Inflammatory macrophage treated with lipopolysaccharide for 1 hour (primary cell): ENCODE data around the gene IL18BP.

Source experiments
- DNase-seq, 2 donors: peaks; one replicate each; pipeline ENCODE4 v3.0.0-alpha.2; 2020 to 2022

The IL18BP gene

DNA sequence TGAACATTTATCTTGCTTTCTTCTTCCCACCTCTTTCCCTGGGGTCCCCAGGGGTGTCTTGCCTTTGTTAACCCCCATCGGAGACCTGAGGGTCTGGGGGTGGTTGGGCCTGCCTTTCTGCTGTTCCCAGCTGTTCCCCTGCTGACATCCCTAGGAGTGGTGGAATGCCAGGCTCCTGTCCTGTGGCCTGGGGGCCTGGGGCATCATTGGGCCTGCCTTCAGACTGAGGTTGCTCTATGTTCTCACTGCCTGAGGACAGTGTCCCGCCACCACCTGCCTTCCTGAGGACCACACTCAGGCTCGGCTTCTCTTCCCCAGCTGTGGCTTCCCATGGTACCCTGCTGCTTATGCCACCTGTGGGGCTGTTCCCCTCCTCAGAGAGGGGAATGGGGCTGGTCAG, 1.1 kb upstream of the IL18BP start:
- no peak for DNase-seq

DNA sequence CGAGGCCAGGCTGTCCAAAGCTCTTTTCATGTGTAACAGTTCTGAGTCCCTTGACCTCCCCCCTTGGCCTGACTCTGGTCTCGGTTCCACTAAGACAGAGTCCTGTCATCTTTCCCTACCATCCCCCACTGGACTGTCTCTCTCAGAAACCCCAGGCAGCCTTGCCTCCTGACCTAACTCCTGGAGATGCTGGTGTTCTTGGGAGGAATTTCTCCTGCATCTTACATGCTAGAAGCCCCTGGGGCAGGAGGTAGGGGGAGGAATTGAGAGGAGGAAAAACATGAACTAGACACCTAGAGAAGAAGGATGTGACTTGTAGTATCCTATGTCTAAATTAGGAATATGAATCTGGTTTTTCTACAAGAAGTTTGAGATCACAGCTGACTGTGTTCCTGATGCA, 648 bp upstream of the IL18BP start:
- no peak for DNase-seq

DNA sequence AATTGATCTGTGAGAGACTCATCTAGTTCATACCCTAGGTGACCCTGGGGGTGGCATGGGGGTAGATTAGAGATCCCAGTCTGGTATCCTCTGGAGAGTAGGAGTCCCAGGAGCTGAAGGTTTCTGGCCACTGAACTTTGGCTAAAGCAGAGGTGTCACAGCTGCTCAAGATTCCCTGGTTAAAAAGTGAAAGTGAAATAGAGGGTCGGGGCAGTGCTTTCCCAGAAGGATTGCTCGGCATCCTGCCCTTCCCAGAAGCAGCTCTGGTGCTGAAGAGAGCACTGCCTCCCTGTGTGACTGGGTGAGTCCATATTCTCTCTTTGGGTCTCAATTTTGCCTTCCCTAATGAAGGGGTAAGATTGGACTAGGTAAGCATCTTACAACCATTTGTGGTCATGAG, 653 bp downstream of the IL18BP start:
- DNase-seq, result no peak

DNA sequence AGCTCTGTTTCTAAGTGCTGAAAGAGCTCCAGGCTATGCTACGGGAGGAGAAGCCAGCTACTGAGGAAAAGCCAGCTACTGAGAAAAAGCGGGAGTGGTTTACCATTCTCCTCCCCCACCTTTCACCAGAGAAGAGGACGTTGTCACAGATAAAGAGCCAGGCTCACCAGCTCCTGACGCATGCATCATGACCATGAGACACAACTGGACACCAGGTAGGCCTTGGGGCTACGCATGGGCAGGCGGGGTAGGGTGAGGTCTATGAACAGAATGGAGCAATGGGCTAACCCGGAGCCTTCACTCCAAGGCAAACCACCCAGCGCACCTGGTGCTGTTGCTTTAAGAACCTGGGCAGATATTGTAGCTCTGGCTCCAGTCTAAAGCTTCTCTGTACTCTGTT, 1.1 kb downstream of the IL18BP start:
- no peak for DNase-seq

DNA sequence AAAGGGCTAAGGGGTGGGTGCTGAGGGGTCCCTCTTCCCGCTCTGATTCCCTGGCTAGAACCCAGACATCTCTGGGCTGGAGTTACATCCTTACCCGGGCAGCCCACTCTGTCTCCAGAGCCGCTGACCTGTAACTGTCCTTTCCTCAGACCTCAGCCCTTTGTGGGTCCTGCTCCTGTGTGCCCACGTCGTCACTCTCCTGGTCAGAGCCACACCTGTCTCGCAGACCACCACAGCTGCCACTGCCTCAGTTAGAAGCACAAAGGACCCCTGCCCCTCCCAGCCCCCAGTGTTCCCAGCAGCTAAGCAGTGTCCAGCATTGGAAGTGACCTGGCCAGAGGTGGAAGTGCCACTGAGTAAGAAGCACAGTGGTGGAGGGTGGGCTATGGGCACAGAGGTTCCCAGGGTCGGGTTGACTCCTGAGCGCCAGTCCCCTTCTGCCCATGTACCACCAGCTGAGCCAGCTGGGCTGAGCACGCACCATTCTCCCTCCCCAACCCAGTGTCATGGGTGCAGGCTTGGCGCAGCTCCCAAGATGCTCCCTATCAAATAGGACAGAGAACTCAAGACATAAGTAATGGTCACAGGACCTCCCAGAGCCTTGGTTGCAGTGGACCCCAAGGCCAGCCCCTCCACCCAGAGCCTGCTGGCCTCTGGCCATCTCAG, 1.6 kb downstream of the IL18BP start:
- DNase-seq, result no peak

DNA sequence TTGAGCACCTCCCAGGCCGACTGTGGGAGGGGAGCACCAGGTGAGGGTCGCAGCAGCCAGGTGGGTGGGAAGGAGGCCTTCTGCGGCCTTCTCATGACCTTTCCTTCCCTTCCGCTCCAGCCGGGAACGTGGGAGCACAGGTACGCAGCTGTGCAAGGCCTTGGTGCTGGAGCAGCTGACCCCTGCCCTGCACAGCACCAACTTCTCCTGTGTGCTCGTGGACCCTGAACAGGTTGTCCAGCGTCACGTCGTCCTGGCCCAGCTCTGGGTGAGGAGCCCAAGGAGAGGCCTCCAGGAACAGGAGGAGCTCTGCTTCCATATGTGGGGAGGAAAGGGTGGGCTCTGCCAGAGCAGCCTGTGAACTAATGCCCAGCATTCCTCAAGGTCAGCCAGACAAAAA, 2.6 kb downstream of the IL18BP start:
- DNase-seq, result no peak

DNA sequence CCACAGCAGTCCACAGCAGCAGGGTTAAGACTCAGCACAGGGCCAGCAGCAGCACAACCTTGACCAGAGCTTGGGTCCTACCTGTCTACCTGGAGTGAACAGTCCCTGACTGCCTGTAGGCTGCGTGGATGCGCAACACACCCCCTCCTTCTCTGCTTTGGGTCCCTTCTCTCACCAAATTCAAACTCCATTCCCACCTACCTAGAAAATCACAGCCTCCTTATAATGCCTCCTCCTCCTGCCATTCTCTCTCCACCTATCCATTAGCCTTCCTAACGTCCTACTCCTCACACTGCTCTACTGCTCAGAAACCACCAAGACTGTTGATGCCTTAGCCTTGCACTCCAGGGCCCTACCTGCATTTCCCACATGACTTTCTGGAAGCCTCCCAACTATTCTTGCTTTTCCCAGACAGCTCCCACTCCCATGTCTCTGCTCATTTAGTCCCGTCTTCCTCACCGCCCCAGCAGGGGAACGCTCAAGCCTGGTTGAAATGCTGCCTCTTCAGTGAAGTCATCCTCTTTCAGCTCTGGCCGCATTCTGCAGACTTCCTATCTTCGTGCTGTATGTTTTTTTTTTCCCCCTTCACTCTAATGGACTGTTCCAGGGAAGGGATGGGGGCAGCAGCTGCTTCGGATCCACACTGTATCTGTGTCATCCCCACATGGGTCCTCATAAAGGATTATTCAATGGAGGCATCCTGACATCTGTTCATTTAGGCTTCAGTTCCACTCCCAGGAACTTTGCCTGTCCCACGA, 3.3 kb downstream of the IL18BP start:
- no peak for DNase-seq

DNA sequence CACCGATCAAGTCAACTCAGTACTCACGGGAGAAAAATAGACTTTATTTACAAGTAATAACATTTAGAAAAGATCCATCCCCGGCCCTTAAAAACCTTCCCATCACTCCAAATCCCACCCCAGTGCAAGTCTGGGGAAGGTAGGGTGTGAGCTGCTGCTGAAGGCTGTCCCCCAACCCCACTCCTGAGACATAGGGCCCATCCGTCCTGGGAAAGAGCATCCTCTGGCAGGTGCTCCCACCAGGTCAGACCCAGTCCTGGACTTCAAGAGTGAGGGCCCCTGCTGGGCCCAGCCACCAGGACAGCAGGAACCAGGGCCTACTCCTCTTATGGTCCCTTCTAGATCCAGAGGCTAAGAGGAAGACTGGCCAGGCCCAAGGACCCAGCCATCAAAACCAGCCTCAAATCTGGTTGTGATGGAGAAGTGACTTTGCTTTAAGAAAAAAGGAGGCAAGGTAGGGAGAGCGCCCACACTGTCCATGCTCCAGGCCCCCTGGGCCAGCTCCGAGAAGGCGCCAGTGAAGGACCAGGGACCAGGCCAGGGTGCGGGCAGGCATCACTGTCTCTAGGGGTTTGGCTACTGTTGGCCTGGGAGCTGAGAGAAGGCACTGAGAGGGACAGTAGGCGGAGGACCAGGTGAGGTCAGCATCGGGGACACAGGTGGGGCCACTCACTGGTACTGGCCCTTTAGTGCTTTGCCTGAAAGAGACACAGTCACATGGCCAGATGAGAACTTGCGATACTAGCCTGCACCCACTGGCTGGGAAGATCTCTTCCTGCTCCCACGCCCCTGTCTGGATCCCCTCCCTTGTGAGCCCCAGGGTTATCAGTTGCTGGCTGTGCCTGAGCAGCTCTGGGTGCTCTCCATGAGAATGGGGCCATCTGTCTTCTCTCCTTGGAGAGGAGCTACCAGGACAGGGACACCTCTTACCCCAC, 4.4 kb downstream of the IL18BP start:
- DNase-seq, result no peak

DNA sequence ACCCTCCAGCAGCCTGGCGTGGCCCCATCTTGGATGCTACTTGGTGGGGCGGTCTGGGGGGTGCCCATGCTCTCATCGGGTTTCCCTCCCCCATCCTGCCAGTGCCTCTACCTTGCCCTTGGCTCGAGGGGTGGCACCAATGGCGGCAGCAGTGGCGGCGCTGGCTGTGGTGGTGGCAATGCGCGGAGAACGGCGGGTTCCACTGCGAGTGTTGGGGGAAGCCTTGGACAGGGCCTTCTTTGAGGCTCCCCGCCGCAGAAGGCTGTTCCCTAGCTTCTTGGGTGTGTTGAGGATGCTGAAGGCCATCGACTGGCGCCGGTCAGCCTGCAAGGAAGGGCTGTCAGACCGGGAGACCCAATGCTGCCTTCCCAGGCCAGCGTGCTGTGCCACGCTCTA, 5.1 kb downstream of the IL18BP start:
- no peak for DNase-seq

DNA sequence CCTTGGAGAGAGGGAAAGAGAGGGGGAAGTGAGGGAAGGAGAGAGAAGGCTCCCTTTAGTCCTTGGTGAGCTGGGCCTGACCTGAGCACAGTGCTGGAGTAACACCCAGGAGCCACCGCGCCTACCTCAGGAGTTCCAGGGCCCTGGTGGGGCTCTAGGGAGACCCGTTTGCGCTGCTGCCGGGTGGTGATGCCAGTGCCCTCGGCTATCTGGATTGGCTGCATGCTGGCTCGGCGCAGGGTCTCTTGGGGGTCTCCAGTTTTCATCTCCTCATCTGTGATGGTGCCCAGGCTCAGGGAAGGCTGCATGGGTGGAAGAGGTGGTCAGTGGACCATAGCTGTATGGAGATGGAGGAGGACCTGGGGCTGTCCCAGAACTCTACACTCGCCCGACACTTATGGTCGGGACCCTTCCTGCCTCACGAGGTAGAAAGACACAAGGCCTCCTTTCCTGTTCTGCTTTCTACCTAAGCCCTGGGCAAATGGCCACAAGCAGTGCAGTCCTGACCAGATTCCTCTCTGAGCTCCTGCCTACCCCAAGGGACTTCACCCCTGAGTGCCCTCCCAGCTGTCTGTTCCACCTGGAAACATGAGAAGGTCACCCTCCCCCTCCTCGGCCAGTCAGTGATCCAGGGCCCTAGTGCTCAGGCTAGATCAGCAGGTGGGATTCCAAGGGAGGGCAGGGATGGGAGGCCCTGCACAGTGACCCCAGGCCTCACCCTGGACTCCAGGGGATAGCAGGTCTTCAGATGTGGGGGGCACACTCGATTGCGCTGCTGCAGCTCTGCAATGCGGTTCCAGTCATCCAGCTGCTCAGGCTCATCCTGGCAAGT, 6.0 kb downstream of the IL18BP start:
- no peak for DNase-seq

DNA sequence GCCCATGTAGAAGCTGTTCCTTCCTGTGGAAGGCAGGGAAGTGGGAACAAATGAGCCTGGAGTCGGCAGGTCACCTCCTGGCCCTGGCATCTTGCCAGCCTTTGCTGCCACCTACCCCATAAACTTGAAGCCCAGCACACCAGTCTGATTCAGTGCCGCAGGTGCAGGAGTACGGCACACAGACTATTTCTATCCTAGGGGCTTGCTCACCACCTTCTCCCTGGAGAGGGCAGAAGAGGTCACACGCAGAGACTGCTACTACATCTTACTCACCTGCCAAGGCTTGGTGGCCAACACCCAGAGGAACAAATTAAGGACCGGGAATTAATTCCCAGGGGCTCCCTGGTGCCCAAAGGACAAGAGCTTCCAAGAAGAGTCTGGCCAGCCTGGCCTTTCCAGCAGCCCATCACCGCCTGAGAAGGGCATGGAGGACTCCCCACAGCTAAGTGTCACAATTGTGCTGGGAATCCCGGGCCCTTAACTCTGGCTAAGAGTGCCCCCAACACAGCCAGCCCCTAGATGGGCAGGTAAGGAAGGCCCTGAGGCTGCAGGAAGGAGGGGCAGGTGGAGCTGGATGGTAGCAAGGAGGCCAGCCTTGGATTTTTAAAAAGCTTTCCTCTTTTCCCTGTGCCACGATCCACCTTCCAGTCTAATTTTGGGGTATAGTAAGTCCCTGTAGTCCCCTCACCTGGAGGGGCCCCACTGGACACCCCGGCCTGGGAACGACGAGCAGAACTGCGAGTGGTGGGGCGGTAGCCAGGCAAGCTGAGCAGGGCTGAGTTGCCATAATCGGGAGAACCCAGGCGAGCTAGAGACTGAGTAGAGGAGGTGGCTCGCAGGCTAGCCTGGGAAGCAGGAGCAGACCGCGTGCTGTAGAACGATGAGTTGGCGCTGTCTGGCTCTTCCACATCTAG, 6.9 kb downstream of the IL18BP start:
- DNase-seq, result no peak

DNA sequence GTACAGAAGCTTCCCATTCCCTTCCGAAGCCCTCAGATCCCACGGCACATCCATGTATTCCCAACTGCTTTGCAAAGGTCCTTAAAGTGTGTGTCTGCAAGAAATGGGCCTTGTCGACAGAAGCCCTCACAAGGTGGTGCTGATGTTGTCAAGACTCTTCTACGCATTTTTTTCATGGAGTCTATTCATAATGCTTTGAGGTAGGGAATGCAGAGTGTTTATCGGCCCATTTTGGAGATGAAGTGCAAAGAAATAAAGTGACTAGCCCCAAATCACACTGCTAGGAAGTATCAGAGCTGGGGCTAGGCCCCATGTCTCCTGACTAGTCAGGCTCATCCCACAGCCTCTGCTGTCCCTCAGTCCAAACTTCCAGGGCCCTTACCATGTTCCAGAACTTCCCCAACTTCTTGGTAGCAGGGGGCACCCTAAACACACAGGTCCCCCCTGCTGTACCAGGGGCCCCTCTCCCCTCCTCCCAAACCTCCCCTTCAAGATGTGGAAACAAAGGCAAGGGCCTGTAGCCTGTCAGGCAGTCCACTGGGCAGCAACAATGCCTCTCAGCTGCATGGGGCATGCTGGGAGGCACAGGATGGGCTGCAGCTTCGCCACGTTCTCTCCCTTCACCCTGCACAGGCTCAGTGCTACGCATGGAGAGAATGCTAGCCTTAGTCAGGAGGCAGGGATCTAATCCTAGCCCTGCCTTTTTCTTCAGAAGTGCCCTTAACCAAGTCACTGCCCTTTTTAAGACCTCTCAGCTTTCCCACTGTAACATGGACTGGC, 7.8 kb downstream of the IL18BP start:
- DNase-seq, result no peak

DNA sequence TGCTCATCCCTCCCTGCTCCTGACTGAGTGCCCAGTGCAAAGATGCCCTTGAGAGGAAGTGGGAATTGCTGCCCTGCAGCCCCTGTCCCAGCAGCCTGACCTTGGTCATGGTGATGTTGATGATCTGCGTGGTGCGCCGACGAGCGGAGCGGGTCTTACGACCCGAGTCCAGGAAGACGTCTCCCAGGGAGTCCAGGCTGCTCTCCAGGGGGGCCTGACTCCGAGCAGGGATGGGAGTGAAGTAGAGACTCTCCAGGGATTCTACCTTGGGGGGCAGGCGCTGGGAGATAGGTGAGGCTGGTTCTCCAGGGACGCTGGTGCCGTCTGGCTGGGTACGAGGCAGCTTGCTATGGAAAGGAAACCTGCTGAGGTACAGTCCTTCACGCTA, 8.4 kb downstream of the IL18BP start:
- DNase-seq, result no peak

DNA sequence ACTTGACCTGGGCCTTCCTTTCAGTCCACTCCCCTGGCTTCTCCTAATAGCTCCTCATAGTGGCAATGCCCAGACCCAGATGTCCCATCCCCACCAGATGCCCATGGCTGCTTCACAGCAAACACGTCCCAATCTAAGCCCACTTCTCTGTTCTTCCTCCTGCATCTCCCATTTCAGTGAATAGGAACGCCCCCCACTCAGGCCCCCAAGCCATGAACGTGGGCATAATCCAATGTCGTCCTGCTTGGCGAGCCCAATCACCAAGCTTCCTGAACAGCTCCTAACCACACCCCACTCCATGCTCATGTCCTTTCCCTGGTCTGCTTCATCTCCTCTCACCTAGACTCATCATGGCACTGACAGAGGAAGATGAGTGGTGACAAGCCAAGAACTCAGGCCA, 8.9 kb downstream of the IL18BP start:
- DNase-seq, result no peak

DNA sequence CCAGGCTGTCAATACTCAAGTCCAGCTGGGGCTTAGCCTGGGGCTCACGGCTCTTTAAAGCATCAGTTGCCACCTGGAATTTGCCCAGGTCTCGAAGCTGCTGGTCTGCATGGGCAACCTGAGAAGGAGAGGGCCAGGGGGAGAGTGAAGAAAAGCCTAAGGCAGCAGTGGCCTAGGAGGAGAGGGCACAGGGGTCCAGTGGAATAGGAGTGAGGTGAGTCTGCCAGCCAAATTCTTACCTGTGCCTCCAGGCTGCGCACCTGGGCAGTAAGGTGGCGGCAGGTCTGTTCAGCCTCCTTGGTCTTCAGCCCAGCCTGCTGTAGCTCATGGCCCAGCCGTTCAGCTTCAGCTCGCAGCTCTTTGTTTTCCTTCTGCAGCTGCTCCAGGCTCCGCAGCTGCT, 10.0 kb downstream of the IL18BP start:
- no peak for DNase-seq

DNA sequence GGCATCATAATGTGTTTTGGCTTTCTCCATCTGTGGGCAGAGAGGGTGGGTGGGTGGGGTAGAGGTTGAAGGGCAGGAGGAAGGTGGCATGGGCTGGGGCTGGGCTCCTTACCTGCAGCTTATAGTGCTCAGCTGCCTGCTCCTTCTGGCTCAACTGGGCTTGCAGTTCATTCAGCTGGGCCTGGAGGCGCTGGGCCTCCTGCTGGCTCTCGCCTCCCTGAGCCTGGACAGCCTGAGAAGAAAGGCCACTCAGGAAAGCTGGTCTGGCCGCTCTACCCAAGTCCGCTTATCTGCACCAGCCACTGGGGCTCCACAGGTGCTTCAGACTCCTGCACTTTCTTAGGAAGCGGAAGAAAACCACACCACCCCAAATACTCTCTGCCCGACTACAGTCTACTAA, 10.4 kb downstream of the IL18BP start:
- no peak for DNase-seq

DNA sequence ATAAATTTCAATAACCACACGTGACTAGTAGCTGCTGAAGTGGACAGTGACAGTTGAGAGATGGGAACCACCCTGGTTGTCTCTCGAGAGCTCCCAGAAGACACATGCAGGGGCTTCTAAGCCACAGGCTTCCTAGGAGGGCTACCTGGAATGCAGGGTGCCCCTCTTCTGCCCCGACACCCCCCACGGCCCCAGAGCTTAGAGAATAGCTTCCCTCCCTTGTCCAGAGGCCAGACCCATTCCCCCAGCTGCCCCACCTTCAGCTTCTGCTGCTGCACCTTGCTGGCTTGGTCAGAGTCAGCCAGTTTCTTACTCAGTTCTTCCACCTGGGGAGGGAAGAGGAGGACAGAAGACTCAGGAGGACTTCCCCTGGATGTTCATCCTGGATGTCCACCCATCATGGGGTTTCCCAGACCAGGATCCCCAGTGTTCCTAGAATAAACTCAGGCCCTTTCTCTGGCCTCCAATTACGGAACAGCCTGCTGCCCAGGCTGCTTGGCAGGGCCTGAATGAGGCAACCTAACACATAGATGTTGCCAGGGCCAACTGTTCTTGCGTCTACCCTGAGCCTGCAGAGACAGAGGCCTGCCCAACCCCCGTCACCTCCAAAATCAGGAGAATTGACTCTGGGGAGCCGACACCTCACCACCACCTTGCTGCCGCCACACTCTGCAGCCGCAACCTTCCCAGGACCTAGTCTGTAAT, 12.0 kb downstream of the IL18BP start:
- no peak for DNase-seq

DNA sequence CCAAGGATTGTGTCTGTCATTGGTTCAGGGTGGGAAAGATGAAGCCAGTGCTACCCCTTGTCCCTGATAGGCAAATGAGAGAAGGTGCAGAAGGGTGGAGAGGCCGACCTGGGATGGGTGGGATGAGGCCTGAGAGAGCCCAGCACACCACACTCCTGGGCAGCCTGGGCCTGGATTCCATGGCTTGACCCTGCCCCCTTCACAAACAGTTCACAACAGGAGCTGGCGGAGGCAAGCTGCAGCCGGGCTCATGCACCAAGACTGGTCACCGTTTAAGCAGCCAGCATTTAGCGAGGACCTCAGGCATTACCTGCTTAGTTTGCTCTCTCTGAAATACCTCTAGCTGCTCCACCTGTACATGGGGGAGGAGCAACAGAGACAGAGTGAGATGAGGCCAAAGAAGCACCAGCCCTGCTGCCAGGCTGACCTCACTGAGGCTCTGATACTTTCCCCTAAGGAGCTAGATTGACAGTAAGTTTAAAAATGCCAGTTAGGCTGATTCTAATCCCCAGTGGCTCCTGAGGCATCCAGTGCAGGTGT, 13.5 kb downstream of the IL18BP start:
- DNase-seq, result no peak

DNA sequence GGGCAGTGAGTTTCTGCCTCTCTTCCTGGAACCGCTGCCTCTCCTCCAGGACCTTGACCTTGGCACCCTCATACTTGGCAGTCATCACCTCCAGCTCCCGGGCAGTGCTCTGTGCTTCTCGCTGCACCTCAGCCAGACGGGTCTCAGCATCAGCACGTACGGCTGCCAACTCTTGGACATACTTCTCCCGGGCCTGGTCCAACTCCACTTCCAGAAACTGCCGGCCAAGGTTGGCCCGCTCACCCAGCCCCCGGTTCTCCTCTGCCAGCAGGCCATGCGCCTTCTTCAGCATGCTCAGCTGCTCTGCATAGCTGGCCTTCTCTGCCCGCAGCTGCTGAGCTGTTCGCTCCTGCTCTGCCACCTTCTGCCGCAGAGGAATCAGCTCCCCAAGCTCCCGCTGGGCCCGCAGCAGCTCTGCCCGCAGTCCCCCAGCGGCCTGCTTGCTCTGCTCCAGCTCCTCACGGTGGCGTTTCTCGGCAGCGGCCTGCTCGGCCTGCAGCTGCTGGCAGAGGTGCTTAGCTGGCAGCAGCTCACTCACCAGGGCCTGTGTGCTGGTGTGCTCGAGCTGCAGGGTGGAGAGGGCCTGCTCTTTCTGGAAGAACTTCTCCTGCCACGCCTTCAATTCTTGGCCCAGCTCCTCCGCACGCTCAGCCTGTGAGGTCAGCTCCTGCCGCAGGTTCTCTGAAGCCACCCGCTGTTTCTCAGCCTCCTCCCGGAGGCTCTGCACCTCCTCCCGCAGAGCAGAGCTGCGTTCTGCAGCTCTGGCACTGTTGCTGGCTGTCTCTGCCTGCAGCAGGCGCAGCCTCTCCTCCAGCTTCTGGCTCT, 14.4 kb downstream of the IL18BP start:
- no peak for DNase-seq
